Mucosa of stomach (tissue), 1 donor: Measurements from ENCODE around the gene SPCS2.

Experiments
- H3K27me3 ChIP-seq: one replicate; pipeline ENCODE4 v1.7.0; 2013; ENCODE audit warnings: mild to moderate bottlenecking, low read length; ENCODE audit not compliant: control insufficient read depth, insufficient read depth
- H3K36me3 ChIP-seq: one replicate; pipeline ENCODE4 v1.7.0; 2013; ENCODE audit warnings: low read length; ENCODE audit not compliant: control insufficient read depth, insufficient read depth
- H3K4me1 ChIP-seq: one replicate; pipeline ENCODE4 v1.7.0; 2013; ENCODE audit warnings: mild to moderate bottlenecking, low read length; ENCODE audit not compliant: control insufficient read depth, insufficient read depth
- H3K4me3 ChIP-seq: one replicate; pipeline ENCODE4 v1.7.0; 2013; ENCODE audit warnings: low read length
- H3K9ac ChIP-seq: one replicate; pipeline ENCODE4 v1.7.0; 2013; ENCODE audit warnings: mild to moderate bottlenecking, low read length, moderate library complexity
- H3K9me3 ChIP-seq: one replicate; pipeline ENCODE4 v1.7.0; 2013; ENCODE audit warnings: mild to moderate bottlenecking, low read length, moderate library complexity; ENCODE audit not compliant: control insufficient read depth
- donor health status: Pancreatic carcinoma.

Gene SPCS2

GRCh38 chr11:74932797-74933196 lies 16.3 kb upstream of the SPCS2 start:
- H3K36me3 ChIP-seq = no peaks in the 10 kb centered on the region

GRCh38 chr11:74933765-74934164 lies 15.3 kb upstream of the SPCS2 start:
- H3K36me3 ChIP-seq = no peaks in the 10 kb centered on the region

More at GRCh38 chr11:74932797-74933196, 16.3 kb upstream of the SPCS2 start:
- Histone ChIP-seq H3K27me3 (no peaks in the 10 kb centered on the region), H3K9ac (no peak overlapping the region), H3K4me3 (no peak overlapping the region), H3K9me3 (no peaks in the 10 kb centered on the region), H3K4me1 (no peaks in the 10 kb centered on the region)

GRCh38 chr11:74935285-74935684 lies 13.8 kb upstream of the SPCS2 start:
- H3K27me3 ChIP-seq = no peaks in the 10 kb centered on the region
- no peaks in the 10 kb centered on the region for H3K9me3 ChIP-seq
- H3K4me1 ChIP-seq = no peaks in the 10 kb centered on the region
- no peak overlapping the region for H3K4me3 ChIP-seq
- no peak overlapping the region for H3K9ac ChIP-seq
- H3K36me3 ChIP-seq = no peaks in the 10 kb centered on the region

More at GRCh38 chr11:74933765-74934164, 15.3 kb upstream of the SPCS2 start:
- Histone ChIP-seq H3K9me3 (no peaks in the 10 kb centered on the region), H3K4me1 (no peaks in the 10 kb centered on the region), H3K4me3 (no peak overlapping the region), H3K27me3 (no peaks in the 10 kb centered on the region), H3K9ac (no peak overlapping the region)

- Histone ChIP-seq H3K4me3 (no peak overlapping the region), H3K9ac (no peak overlapping the region), H3K9me3 (no peaks in the 10 kb centered on the region), H3K36me3 (no peaks in the 10 kb centered on the region), H3K4me1 (no peaks in the 10 kb centered on the region), H3K27me3 (no peaks in the 10 kb centered on the region)
Measured at GRCh38 chr11:74936087-74936486, 13.0 kb upstream of the SPCS2 start.

GRCh38 chr11:74936976-74937375 lies 12.1 kb upstream of the SPCS2 start:
- H3K4me3 ChIP-seq = no peak overlapping the region
- no peaks in the 10 kb centered on the region for H3K36me3 ChIP-seq
- H3K27me3 ChIP-seq = no peaks in the 10 kb centered on the region
- H3K9me3 ChIP-seq = no peaks in the 10 kb centered on the region
- H3K9ac ChIP-seq = no peak overlapping the region
- no peaks in the 10 kb centered on the region for H3K4me1 ChIP-seq

- Histone ChIP-seq H3K9ac (no peak overlapping the region), H3K36me3 (no peaks in the 10 kb centered on the region), H3K27me3 (no peaks in the 10 kb centered on the region), H3K4me1 (no peaks in the 10 kb centered on the region), H3K9me3 (no peaks in the 10 kb centered on the region), H3K4me3 (no peak overlapping the region)
Measured at GRCh38 chr11:74937696-74938475, 11.2 kb upstream of the SPCS2 start.

GRCh38 chr11:74941492-74941891 lies 7.6 kb upstream of the SPCS2 start:
- Histone ChIP-seq H3K4me1 (peaks cover 13% of the 10 kb centered on the region), H3K9ac (no peak overlapping the region), H3K27me3 (no peaks in the 10 kb centered on the region), H3K4me3 (no peak overlapping the region), H3K9me3 (no peaks in the 10 kb centered on the region), H3K36me3 (no peaks in the 10 kb centered on the region)

- no peaks in the 10 kb centered on the region for H3K9me3 ChIP-seq
- no peak overlapping the region for H3K9ac ChIP-seq
- peaks cover 13% of the 10 kb centered on the region for H3K4me1 ChIP-seq
- no peak overlapping the region for H3K4me3 ChIP-seq
- no peaks in the 10 kb centered on the region for H3K36me3 ChIP-seq
- no peaks in the 10 kb centered on the region for H3K27me3 ChIP-seq
Measured at GRCh38 chr11:74942073-74942759, 6.8 kb upstream of the SPCS2 start.

GRCh38 chr11:74948546-74948897 lies 544 bp upstream of the SPCS2 start:
- Histone ChIP-seq H3K4me3 (peak overlapping the region; percentile 91), H3K9ac (peak overlapping the region; percentile 94), H3K4me1 (peaks cover 30% of the 10 kb centered on the region), H3K36me3 (no peaks in the 10 kb centered on the region), H3K9me3 (no peaks in the 10 kb centered on the region), H3K27me3 (no peaks in the 10 kb centered on the region)

- Histone ChIP-seq H3K4me3 (peak overlapping the region; percentile 91), H3K9ac (peak overlapping the region; percentile 94), H3K9me3 (no peaks in the 10 kb centered on the region), H3K36me3 (no peaks in the 10 kb centered on the region), H3K27me3 (no peaks in the 10 kb centered on the region), H3K4me1 (peaks cover 30% of the 10 kb centered on the region)
Measured at GRCh38 chr11:74949753-74950137, 679 bp downstream of the SPCS2 start.

GRCh38 chr11:74950374-74950969 lies 1.4 kb downstream of the SPCS2 start:
- peak overlapping the region; percentile 91 for H3K4me3 ChIP-seq

GRCh38 chr11:74951226-74951625 lies 2.2 kb downstream of the SPCS2 start:
- Histone ChIP-seq H3K9me3 (no peaks in the 10 kb centered on the region), H3K27me3 (no peaks in the 10 kb centered on the region), H3K4me3 (no peak overlapping the region), H3K4me1 (peaks cover 17% of the 10 kb centered on the region), H3K36me3 (no peaks in the 10 kb centered on the region), H3K9ac (no peak overlapping the region)

More at GRCh38 chr11:74950374-74950969, 1.4 kb downstream of the SPCS2 start:
- Histone ChIP-seq H3K36me3 (no peaks in the 10 kb centered on the region), H3K9me3 (no peaks in the 10 kb centered on the region), H3K4me1 (peaks cover 25% of the 10 kb centered on the region), H3K27me3 (no peaks in the 10 kb centered on the region), H3K9ac (peak overlapping the region; percentile 94)
